22Rv1 (cell line): ENCODE results near the gene ARMC5.
"Not testable (repeated sequence)": the region's sequence is repeated elsewhere in the genome, so short reads cannot be mapped to it uniquely, and the experiment has no call there.

Experiments
- H3K27ac ChIP-seq: fragments of 450-650 bp; 2 replicates; pipeline ENCODE4 v1.5.1; 2017
- ZFX ChIP-seq: fragments of 450-650 bp; IDR thresholded peaks from 2 replicates; pipeline ENCODE4 v1.6.1; 2017; ENCODE audit warnings: antibody characterized with exemption, borderline replicate concordance
- TF ChIP-seq, protein P1 (sequence below): fragments of 450-650 bp; IDR thresholded peaks from 2 replicates; pipeline ENCODE4 v1.5.1; 2017; ENCODE audit warnings: mild to moderate bottlenecking

ARMC5 gene

DNA sequence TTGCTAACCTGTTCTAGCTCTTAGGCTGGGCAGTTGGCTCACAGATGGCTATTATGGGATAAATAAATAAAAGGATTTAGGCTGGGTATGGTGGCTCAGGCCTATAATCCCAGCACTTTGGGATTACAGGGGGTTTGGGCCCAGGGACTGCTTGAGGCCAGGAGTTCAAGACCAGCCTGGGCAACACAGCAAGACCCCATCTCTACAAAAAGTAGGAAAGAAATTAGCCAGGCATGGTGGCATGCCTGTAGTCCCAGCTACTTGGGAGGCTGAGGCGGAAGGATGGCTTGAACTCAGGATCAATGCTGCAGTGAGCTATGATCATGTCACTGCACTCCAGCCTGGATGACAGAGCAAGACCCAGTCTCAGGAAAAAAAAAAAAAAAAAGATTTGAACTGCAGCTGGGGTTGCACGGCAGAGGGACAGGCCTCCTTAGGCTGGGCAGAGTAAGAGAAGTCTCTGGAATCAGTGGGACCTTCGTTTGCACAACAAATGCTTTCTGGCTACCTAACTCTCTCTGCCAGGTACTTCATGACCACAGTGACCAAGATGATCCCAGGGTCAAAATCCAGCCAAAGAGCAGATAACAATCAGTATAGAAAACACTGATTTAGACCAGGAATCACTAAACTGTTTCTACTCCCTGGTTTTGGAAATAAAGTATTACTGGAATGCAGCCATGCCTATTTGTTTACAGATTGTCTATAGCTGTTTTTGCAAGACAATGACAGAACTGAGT lies 42.1 kb downstream of the ARMC5 start:
- TF ChIP-seq, protein P1, sequence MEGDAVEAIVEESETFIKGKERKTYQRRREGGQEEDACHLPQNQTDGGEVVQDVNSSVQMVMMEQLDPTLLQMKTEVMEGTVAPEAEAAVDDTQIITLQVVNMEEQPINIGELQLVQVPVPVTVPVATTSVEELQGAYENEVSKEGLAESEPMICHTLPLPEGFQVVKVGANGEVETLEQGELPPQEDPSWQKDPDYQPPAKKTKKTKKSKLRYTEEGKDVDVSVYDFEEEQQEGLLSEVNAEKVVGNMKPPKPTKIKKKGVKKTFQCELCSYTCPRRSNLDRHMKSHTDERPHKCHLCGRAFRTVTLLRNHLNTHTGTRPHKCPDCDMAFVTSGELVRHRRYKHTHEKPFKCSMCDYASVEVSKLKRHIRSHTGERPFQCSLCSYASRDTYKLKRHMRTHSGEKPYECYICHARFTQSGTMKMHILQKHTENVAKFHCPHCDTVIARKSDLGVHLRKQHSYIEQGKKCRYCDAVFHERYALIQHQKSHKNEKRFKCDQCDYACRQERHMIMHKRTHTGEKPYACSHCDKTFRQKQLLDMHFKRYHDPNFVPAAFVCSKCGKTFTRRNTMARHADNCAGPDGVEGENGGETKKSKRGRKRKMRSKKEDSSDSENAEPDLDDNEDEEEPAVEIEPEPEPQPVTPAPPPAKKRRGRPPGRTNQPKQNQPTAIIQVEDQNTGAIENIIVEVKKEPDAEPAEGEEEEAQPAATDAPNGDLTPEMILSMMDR: no peak
- TF ChIP-seq ZFX: no peak

DNA sequence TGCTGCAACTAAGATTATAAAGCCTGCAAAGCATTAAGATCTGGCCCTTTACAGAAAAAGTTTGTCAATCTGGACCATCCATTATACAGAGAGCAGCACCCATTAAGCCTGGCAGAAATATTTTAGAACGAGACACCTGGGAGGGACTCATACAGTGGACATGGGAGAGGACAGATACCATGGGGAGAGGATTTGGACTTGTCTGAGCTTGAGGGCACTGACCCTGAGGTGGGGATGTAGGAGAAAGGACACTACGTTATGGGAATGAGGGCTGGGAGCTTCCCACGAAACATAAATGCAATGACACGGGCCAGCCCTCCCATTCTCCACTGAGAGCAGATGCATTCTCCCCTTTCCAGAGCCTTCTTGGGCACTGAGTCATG lies 42.7 kb downstream of the ARMC5 start:
- TF ChIP-seq ZFX: no peak
- TF ChIP-seq, protein P1: no peak
- H3K27ac ChIP-seq: no peak overlapping the region

More for the DNA sequence above, 42.1 kb downstream of the ARMC5 start:
- H3K27ac ChIP-seq: no peak overlapping the region

DNA sequence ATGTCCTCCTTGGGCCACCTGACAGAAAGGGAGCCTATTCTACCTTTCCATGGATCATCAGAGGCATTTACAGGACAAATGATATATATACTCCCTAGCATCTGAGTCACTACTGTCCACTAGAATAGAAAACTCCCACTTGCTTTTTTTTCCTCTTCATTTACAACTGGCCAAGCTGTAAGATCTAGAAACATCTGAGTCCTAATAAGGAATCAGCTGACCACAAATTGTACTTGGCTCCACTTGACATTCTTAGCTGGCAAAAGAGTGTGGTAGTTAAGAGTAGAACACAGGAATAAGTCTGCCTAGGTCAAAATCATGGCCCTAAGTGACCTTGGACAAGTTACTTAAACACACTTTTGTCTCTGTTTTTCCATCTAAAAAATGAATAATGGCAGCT lies 43.7 kb downstream of the ARMC5 start:
- TF ChIP-seq, protein P1: no peak
- TF ChIP-seq ZFX: no peak

DNA sequence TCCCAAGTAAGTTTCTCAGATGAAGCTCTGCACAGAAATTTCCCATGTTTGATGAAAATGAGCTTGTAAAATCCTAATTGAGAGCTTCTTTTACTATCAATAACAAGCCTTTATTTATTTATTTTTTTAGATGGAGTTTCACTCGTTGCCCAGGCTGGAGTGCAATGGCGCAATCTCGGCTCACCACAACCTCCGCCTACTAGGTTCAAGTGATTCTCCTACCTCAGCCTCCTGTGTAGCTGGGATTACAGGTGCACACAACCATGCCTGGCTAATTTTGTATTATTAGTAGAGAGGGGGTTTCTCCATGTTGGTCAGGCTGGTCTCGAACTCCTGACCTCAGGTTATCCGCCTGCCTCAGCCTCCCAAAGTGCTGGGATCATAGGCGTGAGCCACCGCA lies 44.3 kb downstream of the ARMC5 start:
- H3K27ac ChIP-seq: not testable (repeated sequence)

More for the DNA sequence above, 43.7 kb downstream of the ARMC5 start:
- no peak overlapping the region for H3K27ac ChIP-seq

DNA sequence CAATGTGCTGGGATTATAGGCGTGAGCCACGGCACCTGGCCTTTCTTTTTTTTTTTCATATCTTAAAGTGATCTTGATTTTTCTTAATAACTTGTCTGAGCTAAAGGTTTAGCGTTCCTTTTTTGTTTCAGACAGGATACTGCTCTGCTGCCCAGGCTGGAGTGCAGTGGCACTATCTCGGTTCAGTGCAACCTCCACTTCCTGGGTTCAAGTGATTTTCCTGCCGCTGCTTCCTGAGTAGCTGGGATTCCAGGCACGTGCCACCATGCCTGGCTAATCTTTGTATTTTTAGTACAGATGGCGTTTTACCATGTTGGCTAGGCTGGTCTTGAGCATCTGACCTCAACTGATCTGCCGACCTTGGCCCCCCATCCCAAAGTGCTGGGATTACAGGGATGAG lies 44.9 kb downstream of the ARMC5 start:
- TF ChIP-seq ZFX: no peak
- TF ChIP-seq, protein P1: no peak
- no peak overlapping the region for H3K27ac ChIP-seq

DNA sequence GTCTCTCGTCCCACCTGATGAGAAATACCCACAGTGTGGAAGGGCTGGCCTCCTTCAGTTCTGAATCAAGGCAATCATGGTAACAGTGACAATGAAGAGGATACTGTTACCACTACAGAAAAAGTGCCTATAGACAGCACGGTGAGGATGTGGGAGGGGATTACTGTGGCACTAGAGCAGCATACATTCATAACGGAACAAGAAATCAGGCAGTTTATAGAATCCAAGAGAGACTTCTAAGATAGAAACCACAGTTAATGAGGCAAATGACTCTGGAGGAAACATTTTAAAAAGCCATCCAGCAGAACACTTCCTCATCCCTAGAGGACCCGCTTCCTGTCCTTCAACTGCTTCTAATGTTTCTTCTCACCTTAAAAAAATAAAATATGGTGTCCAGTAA lies 46.2 kb downstream of the ARMC5 start:
- no peak overlapping the region for H3K27ac ChIP-seq
- TF ChIP-seq, protein P1: no peak
- TF ChIP-seq ZFX: no peak

DNA sequence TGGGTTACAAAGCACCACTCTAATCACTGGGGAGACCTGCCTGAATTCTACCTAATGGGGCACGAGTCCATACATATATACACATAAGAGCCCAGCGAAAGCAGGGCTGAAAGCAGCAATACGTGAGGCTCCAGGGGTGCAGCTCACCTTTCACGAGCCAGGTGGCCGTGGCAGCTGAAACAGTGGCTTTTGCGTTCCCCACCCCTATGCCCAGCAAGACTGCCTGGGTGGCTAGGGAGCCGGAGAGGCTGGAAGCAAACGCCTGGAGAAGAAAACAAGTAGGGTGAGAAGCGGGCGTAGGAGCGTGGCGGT lies 48.3 kb downstream of the ARMC5 start:
- peak overlapping the region; percentile 66 for H3K27ac ChIP-seq
- TF ChIP-seq, protein P1: no peak
- TF ChIP-seq ZFX: no peak
